Fibroblast of lung (primary cell): ENCODE measurements around the gene KNCN. TPM values are rescaled to one million over a fixed set of nuclear protein-coding genes. Genes with fewer than 3 reads are reported as not detected.

Experiments used
- DNase-seq, 2 donors: peaks; one replicate each; pipeline versions ENCODE4 v3.0.0 to v3.0.0-alpha.2; 2010; ENCODE audit warnings: low read depth in 2 of 2
- H2AFZ ChIP-seq: 2 replicates; pipeline ENCODE4 v1.5.1; 2012; ENCODE audit warnings: low read length, control low read depth, inconsistent platforms
- H3K27ac ChIP-seq: 2 replicates; pipeline ENCODE4 v1.5.1; 2011; ENCODE audit warnings: low read length, control low read depth; ENCODE audit not compliant: insufficient read depth
- H3K27me3 ChIP-seq: 2 replicates; pipeline ENCODE4 v1.5.1; 2011; ENCODE audit warnings: mild to moderate bottlenecking, low read length; ENCODE audit not compliant: control insufficient read depth, insufficient read depth
- H3K36me3 ChIP-seq: 2 replicates; pipeline ENCODE4 v1.5.1; 2011; ENCODE audit warnings: low read length; ENCODE audit not compliant: control insufficient read depth, insufficient read depth
- H3K4me1 ChIP-seq: 2 replicates; pipeline ENCODE4 v1.5.1; 2011; ENCODE audit warnings: low read length; ENCODE audit not compliant: control insufficient read depth, insufficient read depth; ENCODE audit errors: extremely low read depth
- H3K4me2 ChIP-seq: 2 replicates; pipeline ENCODE4 v1.5.1; 2011; ENCODE audit warnings: low read length, control low read depth; ENCODE audit not compliant: insufficient read depth; ENCODE audit errors: extremely low read depth
- H3K4me3 ChIP-seq, 4 experiments: fragments of 200-600 bp in 1 of 4; sonication (generic) in 1 of 4; replicated peaks in 1 of 4; 2 replicates each; pipeline ENCODE4 v1.5.1; 2011 to 2016; ENCODE audit warnings: low read length in 4 of 4, low read depth in 3 of 4, mild to moderate bottlenecking in 3 of 4, control low read depth in 2 of 4, inconsistent platforms in 1 of 4, mixed read lengths in 1 of 4; ENCODE audit not compliant: insufficient read depth in 1 of 4; ENCODE audit errors: control extremely low read depth in 1 of 4
- H3K79me2 ChIP-seq: 2 replicates; pipeline ENCODE4 v1.5.1; 2012; ENCODE audit warnings: mild to moderate bottlenecking, low read length, inconsistent platforms; ENCODE audit not compliant: control insufficient read depth, insufficient read depth
- H3K9ac ChIP-seq: 2 replicates; pipeline ENCODE4 v1.5.1; 2011; ENCODE audit warnings: mild to moderate bottlenecking, low read length, control low read depth; ENCODE audit not compliant: insufficient read depth
- H3K9me3 ChIP-seq: 2 replicates; pipeline ENCODE4 v1.5.1; 2012; ENCODE audit warnings: low read depth, low read length; ENCODE audit not compliant: control insufficient read depth, insufficient read depth
- H4K20me1 ChIP-seq: 2 replicates; pipeline ENCODE4 v1.5.1; 2011; ENCODE audit warnings: low read length; ENCODE audit not compliant: control insufficient read depth, insufficient read depth; ENCODE audit errors: extremely low read depth
- EZH2 ChIP-seq: IDR thresholded peaks from 2 replicates; pipeline ENCODE4 v1.5.1; 2012; ENCODE audit warnings: low read length, control low read depth, mild to moderate bottlenecking; ENCODE audit errors: missing control alignments
- polyA plus RNA-seq, 2 donors: library from polyadenylated mRNA; depleted of rRNA in 1 of 2; stranded (reverse) in 1 of 2; unstranded in 1 of 2; fragments of >200 nt; gene quantifications; 2 replicates each; pipeline ENCODE4 v1.2.1, GENCODE V29; 2011 to 2012; ENCODE audit warnings: missing spikeins in 1 of 2
- total RNA-seq: library from RNA; depleted of rRNA; stranded (reverse); fragments of >200 nt; gene quantifications from 2 replicates; pipeline ENCODE4 v1.2.1, GENCODE V29; 2014
- TF ChIP-seq, protein P1 (sequence below), 2 donors: IDR thresholded peaks in 1 of 2; conservative IDR thresholded peaks in 1 of 2; 1 replicate in 1 of 2; 2 replicates in 1 of 2; pipeline ENCODE4 v1.5.1; 2011 to 2012; ENCODE audit warnings: low read length in 2 of 2, control low read depth in 1 of 2, inconsistent platforms in 1 of 2, low read depth in 1 of 2, mild to moderate bottlenecking in 1 of 2

The KNCN gene
- total and polyA plus RNA-seq, 2 donors (not counting 1 experiment from before 2014, with no cell fraction given), result not detected

DNA sequence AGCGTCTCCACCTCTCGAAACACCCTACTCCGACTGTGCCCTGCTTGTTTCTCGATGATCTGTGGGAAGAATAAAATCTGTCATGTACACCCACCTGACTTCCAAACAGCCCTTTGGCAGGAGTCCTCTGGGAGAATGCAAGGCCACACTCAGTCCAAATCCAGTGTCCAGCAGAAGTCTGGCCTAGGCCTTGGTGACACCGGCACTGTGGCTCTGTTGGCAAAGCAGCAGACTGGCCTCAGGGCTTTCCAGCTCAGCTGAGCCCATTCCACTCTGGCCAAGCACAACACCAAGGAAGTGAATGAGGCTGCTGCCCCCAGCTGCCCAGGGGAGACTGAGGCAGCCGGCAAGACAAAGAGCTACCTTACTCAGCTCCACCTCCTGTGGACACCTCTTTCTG, 25.1 kb upstream of the KNCN start:
- Histone ChIP-seq H3K27ac (no peak overlapping the region), H3K4me1 (no peaks in the 10 kb centered on the region), H3K27me3 (no peaks in the 10 kb centered on the region), H3K4me2 (no peak overlapping the region), H3K79me2 (no peaks in the 10 kb centered on the region), H3K9me3 (no peaks in the 10 kb centered on the region), H3K9ac (no peak overlapping the region), H4K20me1 (no peaks in the 10 kb centered on the region), H2AFZ (no peak overlapping the region), H3K4me3 (no peak overlapping the region), H3K36me3 (peaks cover 2% of the 10 kb centered on the region)
- no peak for DNase-seq
- TF ChIP-seq, protein P1, sequence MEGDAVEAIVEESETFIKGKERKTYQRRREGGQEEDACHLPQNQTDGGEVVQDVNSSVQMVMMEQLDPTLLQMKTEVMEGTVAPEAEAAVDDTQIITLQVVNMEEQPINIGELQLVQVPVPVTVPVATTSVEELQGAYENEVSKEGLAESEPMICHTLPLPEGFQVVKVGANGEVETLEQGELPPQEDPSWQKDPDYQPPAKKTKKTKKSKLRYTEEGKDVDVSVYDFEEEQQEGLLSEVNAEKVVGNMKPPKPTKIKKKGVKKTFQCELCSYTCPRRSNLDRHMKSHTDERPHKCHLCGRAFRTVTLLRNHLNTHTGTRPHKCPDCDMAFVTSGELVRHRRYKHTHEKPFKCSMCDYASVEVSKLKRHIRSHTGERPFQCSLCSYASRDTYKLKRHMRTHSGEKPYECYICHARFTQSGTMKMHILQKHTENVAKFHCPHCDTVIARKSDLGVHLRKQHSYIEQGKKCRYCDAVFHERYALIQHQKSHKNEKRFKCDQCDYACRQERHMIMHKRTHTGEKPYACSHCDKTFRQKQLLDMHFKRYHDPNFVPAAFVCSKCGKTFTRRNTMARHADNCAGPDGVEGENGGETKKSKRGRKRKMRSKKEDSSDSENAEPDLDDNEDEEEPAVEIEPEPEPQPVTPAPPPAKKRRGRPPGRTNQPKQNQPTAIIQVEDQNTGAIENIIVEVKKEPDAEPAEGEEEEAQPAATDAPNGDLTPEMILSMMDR (conservative IDR thresholded peaks at IDR 0.05 in 1 of 2, IDR thresholded peaks at IDR 0.05 in 1 of 2; ENCODE audit: low read depth in 1 of 2, low read length in 2 of 2), result no peak
- TF ChIP-seq EZH2, result no peak

- no peak overlapping the region for H2AFZ ChIP-seq
- H3K4me1 ChIP-seq, result no peaks in the 10 kb centered on the region
- H3K27me3 ChIP-seq, result no peaks in the 10 kb centered on the region
- TF ChIP-seq, protein P1 (conservative IDR thresholded peaks at IDR 0.05 in 1 of 2, IDR thresholded peaks at IDR 0.05 in 1 of 2; ENCODE audit: low read depth in 1 of 2, low read length in 2 of 2), result no peak
- no peak for TF ChIP-seq EZH2
- H4K20me1 ChIP-seq, result no peaks in the 10 kb centered on the region
- H3K4me2 ChIP-seq, result no peak overlapping the region
- H3K9ac ChIP-seq, result no peak overlapping the region
- H3K9me3 ChIP-seq, result no peaks in the 10 kb centered on the region
- H3K79me2 ChIP-seq, result no peaks in the 10 kb centered on the region
- H3K4me3 ChIP-seq, result no peak overlapping the region
- DNase-seq, result no peak
- H3K27ac ChIP-seq, result no peak overlapping the region
- peaks cover 2% of the 10 kb centered on the region for H3K36me3 ChIP-seq
These were observed 24.3 kb upstream of the KNCN start for GRCh38 chr1:46575778-46576177.

DNA sequence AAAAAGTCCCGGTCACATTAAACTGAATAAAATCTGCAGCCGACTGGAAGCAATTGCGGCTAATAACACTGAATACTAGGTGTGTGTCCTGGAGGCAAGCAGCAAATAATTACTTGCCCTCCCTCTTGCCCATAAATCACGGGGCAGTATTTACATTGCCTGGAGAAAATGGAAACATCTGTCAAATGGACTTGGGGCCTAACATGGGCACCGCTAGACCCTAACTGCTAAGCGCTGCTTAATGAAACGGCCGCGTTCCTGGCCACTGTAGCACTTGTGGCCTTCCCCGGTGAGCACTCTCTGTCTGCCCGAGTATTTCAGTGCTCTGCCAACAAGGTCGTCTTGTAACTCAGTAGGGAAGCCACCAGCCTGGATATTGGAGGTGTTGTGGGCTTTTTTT, 23.9 kb upstream of the KNCN start:
- Histone ChIP-seq H3K4me3 (no peak overlapping the region), H3K4me1 (no peaks in the 10 kb centered on the region), H3K9me3 (no peaks in the 10 kb centered on the region), H3K4me2 (no peak overlapping the region), H3K79me2 (no peaks in the 10 kb centered on the region), H2AFZ (no peak overlapping the region), H3K36me3 (peaks cover 2% of the 10 kb centered on the region), H3K27ac (no peak overlapping the region), H3K27me3 (no peaks in the 10 kb centered on the region), H4K20me1 (no peaks in the 10 kb centered on the region), H3K9ac (no peak overlapping the region)
- no peak for DNase-seq
- no peak for TF ChIP-seq EZH2
- TF ChIP-seq, protein P1 (conservative IDR thresholded peaks at IDR 0.05 in 1 of 2, IDR thresholded peaks at IDR 0.05 in 1 of 2; ENCODE audit: low read depth in 1 of 2, low read length in 2 of 2), result no peak
